HepG2 (cell line): Measurements from ENCODE around the gene MPIG6B. TPM values are rescaled to one million over a fixed set of nuclear protein-coding genes. Genes with fewer than 3 reads are reported as not detected.

Experiments used
- BRD4 ChIP-seq: sonication (generic); formaldehyde crosslinking; IDR thresholded peaks from 2 replicates; pipeline ENCODE4 v1.4.0; 2020; ENCODE audit warnings: missing genetic modification reagents
- ELF4 ChIP-seq: sonication (generic); formaldehyde crosslinking; IDR thresholded peaks from 2 replicates; pipeline ENCODE4 v1.5.0; 2020; ENCODE audit warnings: missing genetic modification reagents, mild to moderate bottlenecking, moderate library complexity, borderline replicate concordance
- HDAC2 ChIP-seq: sonication (generic); formaldehyde crosslinking; IDR thresholded peaks from 2 replicates; pipeline ENCODE4 v1.4.0; 2020; ENCODE audit warnings: missing genetic modification reagents
- HES4 ChIP-seq: sonication (generic); formaldehyde crosslinking; IDR thresholded peaks from 2 replicates; pipeline ENCODE4 v1.9.0; 2021; ENCODE audit warnings: mild to moderate bottlenecking, missing genetic modification reagents, borderline replicate concordance
- NFATC3 ChIP-seq: sonication (generic); formaldehyde crosslinking; IDR thresholded peaks from 2 replicates; pipeline ENCODE4 v1.5.1; 2020; ENCODE audit warnings: mild to moderate bottlenecking, missing genetic modification reagents
- PPARG ChIP-seq: conservative IDR thresholded peaks from 2 replicates; pipeline ENCODE4 v1.6.1; 2016; ENCODE audit warnings: missing biosample characterization, missing genetic modification reagents
- REXO4 ChIP-seq: sonication (generic); formaldehyde crosslinking; IDR thresholded peaks from 2 replicates; pipeline ENCODE4 v1.8.0; 2022; ENCODE audit warnings: missing genetic modification reagents, mild to moderate bottlenecking, borderline replicate concordance
- RFXANK ChIP-seq: IDR thresholded peaks from 2 replicates; pipeline ENCODE4 v1.6.1; 2016
- RFXAP ChIP-seq: sonication (generic); formaldehyde crosslinking; IDR thresholded peaks from 2 replicates; pipeline ENCODE4 v1.4.0; 2020; ENCODE audit warnings: missing genetic modification reagents, borderline replicate concordance
- SALL1 ChIP-seq: sonication (generic); formaldehyde crosslinking; IDR thresholded peaks from 2 replicates; pipeline ENCODE4 v1.8.0; 2022; ENCODE audit warnings: mild to moderate bottlenecking, missing genetic modification reagents
- STAG1 ChIP-seq: sonication (generic); formaldehyde crosslinking; IDR thresholded peaks from 2 replicates; pipeline ENCODE4 v1.4.0; 2020; ENCODE audit warnings: missing genetic modification reagents
- TAF15 ChIP-seq: fragments of 200-400 bp; formaldehyde crosslinking; IDR thresholded peaks from one replicate; pipeline ENCODE4 v1.6.1; 2018; ENCODE audit warnings: mild to moderate bottlenecking, low read depth, low read length; ENCODE audit not compliant: poor library complexity, severe bottlenecking
- ZFP37 ChIP-seq: sonication (generic); formaldehyde crosslinking; IDR thresholded peaks from 2 replicates; pipeline ENCODE4 v1.4.0; 2020; ENCODE audit warnings: missing genetic modification reagents, borderline replicate concordance
- ZFP41 ChIP-seq: sonication (generic); formaldehyde crosslinking; IDR thresholded peaks from 2 replicates; pipeline ENCODE4 v1.4.0; 2020; ENCODE audit warnings: mild to moderate bottlenecking, missing genetic modification reagents, borderline replicate concordance
- ZKSCAN5 ChIP-seq: sonication (generic); formaldehyde crosslinking; IDR thresholded peaks from 2 replicates; pipeline ENCODE4 v1.5.1; 2020; ENCODE audit warnings: mild to moderate bottlenecking, missing genetic modification reagents
- ZNF605 ChIP-seq: sonication (generic); formaldehyde crosslinking; IDR thresholded peaks from 2 replicates; pipeline ENCODE4 v1.8.0; 2022; ENCODE audit warnings: mild to moderate bottlenecking, missing genetic modification reagents
- ZNF749 ChIP-seq: sonication (generic); formaldehyde crosslinking; IDR thresholded peaks from 2 replicates; pipeline ENCODE4 v1.8.0; 2022; ENCODE audit warnings: mild to moderate bottlenecking, missing genetic modification reagents, moderate library complexity, borderline replicate concordance
- ZNF766 ChIP-seq: sonication (generic); formaldehyde crosslinking; IDR thresholded peaks from 2 replicates; pipeline ENCODE4 v1.5.0; 2020; ENCODE audit warnings: missing genetic modification reagents, borderline replicate concordance
- ZNF777 ChIP-seq: sonication (generic); formaldehyde crosslinking; IDR thresholded peaks from 2 replicates; pipeline ENCODE4 v1.4.0; 2020; ENCODE audit warnings: missing genetic modification reagents
- ZNF788 ChIP-seq: sonication (generic); formaldehyde crosslinking; IDR thresholded peaks from 2 replicates; pipeline ENCODE4 v1.5.0; 2020; ENCODE audit warnings: mild to moderate bottlenecking, missing genetic modification reagents, borderline replicate concordance
- polyA plus RNA-seq, 8 experiments: library from polyadenylated mRNA; depleted of rRNA in 3 of 8; stranded (reverse) in 7 of 8; unstranded in 1 of 8; fragments of >200 nt; fragmentation: Illumina TruSeq in 4 of 8; extraction: Trizol in 4 of 8; gene quantifications; 2 replicates each; pipeline versions ENCODE4 v1.2.1 to v1.2.3, GENCODE V29; 2011 to 2016; ENCODE audit warnings: low read depth in 4 of 8, missing spikeins in 1 of 8, mixed read lengths in 1 of 8; ENCODE audit not compliant: insufficient read depth in 1 of 8
- total RNA-seq, 5 experiments: library from RNA; depleted of rRNA; stranded (reverse); fragments of >200 nt; fragmentation: Illumina TruSeq; extraction: Trizol; gene quantifications; 2 replicates each; pipeline ENCODE4 v1.2.3, GENCODE V29; 2016; ENCODE audit warnings: low read depth in 1 of 5
- TF ChIP-seq, protein P1 (sequence below): sonication (generic); formaldehyde crosslinking; IDR thresholded peaks from 2 replicates; pipeline ENCODE4 v1.9.0; 2021; ENCODE audit warnings: missing genetic modification reagents, borderline replicate concordance
- TF ChIP-seq, protein P2 (sequence below): sonication (generic); formaldehyde crosslinking; IDR thresholded peaks from 2 replicates; pipeline ENCODE4 v1.4.0; 2020; ENCODE audit warnings: missing genetic modification reagents
- TF ChIP-seq, protein P3 (sequence below): sonication (generic); IDR thresholded peaks from 2 replicates; pipeline ENCODE4 v1.6.1; 2016; ENCODE audit warnings: low read depth, borderline replicate concordance

Gene MPIG6B
- total and polyA plus RNA-seq, 2 of the 13 experiments (the other 11 are each of a cell fraction or from before 2014, with no cell fraction given) = not detected

DNA sequence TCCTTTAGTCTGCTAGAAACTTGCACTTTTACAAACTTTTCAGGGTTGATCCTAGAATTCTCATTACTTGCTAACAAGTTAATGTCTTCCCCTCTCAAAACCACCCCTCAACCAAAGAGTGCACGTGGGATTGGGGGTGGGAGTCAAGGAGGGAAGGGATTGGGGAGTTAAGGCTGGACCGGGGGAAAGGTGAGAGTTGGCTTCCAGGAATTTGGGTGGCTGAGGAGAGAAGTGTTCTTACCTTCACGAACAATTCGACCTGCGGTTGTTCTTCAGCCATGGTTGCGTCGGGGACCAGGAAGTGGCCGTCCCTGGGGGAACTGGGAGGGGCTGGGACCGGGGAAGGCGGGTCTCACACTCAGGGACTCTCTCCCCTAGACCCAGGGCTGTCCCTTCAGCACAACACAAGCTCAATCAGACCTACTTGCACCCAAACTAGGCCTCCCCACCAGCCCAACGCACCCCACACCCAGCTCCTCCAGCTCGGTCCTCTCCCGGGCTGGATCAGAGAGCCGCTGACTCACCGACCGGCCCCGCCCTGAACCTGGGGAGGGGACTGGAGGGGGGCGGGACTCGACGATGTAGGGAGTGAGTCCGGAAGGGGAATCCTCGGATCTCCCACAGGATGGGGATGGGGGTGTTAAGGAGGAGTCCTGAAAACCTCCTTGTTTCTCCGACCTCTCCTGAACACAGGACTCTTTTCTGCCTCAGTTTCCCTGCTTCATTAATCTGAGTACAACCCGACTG is 13.0 kb downstream of the MPIG6B start, which contains the start of gene CLIC1 (continued):
- TF ChIP-seq HES4 (CRISPR knock-in tag) (no peak; the same call in 1 of the 2 replicates), REXO4 (no peak), ZNF749 (CRISPR knock-in tag) (0 out of 2 replicates have a peak, but pooled peaks have one; percentile 59), ZFP37 (peak; percentile 22; the same call in 1 of the 2 replicates), RFXANK (CRISPR knock-in tag) (peak; percentile 38; the same call in 1 of the 2 replicates), ZKSCAN5 (CRISPR knock-in tag) (no peak; the same call in 1 of the 2 replicates), STAG1 (CRISPR knock-in tag) (no peak), ZFP41 (CRISPR knock-in tag) (no peak), ELF4 (CRISPR knock-in tag) (peak; percentile 72), ZNF766 (CRISPR knock-in tag) (no peak; the same call in 1 of the 2 replicates), RFXAP (no peak; the same call in none of the 2 replicates), BRD4 (CRISPR knock-in tag) (no peak), ZNF777 (CRISPR knock-in tag) (no peak; the same call in 1 of the 2 replicates), PPARG (CRISPR knock-in tag) (peak; percentile 73; the same call in 1 of the 2 replicates), SALL1 (CRISPR knock-in tag) (peak; percentile 71), HDAC2 (CRISPR knock-in tag) (no peak; the same call in 1 of the 2 replicates), ZNF788 (CRISPR knock-in tag) (peak; percentile 52; the same call in 1 of the 2 replicates), TAF15 (peak; percentile 68), ZNF605 (CRISPR knock-in tag) (peak; percentile 88), NFATC3 (CRISPR knock-in tag) (no peak)
- TF ChIP-seq, protein P1, sequence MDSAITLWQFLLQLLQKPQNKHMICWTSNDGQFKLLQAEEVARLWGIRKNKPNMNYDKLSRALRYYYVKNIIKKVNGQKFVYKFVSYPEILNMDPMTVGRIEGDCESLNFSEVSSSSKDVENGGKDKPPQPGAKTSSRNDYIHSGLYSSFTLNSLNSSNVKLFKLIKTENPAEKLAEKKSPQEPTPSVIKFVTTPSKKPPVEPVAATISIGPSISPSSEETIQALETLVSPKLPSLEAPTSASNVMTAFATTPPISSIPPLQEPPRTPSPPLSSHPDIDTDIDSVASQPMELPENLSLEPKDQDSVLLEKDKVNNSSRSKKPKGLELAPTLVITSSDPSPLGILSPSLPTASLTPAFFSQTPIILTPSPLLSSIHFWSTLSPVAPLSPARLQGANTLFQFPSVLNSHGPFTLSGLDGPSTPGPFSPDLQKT (CRISPR knock-in tag) = no peak
- TF ChIP-seq, protein P2, sequence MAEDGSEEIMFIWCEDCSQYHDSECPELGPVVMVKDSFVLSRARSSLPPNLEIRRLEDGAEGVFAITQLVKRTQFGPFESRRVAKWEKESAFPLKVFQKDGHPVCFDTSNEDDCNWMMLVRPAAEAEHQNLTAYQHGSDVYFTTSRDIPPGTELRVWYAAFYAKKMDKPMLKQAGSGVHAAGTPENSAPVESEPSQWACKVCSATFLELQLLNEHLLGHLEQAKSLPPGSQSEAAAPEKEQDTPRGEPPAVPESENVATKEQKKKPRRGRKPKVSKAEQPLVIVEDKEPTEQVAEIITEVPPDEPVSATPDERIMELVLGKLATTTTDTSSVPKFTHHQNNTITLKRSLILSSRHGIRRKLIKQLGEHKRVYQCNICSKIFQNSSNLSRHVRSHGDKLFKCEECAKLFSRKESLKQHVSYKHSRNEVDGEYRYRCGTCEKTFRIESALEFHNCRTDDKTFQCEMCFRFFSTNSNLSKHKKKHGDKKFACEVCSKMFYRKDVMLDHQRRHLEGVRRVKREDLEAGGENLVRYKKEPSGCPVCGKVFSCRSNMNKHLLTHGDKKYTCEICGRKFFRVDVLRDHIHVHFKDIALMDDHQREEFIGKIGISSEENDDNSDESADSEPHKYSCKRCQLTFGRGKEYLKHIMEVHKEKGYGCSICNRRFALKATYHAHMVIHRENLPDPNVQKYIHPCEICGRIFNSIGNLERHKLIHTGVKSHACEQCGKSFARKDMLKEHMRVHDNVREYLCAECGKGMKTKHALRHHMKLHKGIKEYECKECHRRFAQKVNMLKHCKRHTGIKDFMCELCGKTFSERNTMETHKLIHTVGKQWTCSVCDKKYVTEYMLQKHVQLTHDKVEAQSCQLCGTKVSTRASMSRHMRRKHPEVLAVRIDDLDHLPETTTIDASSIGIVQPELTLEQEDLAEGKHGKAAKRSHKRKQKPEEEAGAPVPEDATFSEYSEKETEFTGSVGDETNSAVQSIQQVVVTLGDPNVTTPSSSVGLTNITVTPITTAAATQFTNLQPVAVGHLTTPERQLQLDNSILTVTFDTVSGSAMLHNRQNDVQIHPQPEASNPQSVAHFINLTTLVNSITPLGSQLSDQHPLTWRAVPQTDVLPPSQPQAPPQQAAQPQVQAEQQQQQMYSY (CRISPR knock-in tag) = peak; percentile 62; the same call in 1 of the 2 replicates
- TF ChIP-seq, protein P3, sequence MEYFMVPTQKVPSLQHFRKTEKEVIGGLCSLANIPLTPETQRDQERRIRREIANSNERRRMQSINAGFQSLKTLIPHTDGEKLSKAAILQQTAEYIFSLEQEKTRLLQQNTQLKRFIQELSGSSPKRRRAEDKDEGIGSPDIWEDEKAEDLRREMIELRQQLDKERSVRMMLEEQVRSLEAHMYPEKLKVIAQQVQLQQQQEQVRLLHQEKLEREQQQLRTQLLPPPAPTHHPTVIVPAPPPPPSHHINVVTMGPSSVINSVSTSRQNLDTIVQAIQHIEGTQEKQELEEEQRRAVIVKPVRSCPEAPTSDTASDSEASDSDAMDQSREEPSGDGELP = peak; percentile 37; the same call in 1 of the 2 replicates
